ENCODE data around the gene EMILIN2. TPM values are rescaled to one million over a fixed set of nuclear protein-coding genes. Genes with fewer than 3 reads are reported as not detected.

The EMILIN2 gene
- total RNA-seq, 1 experiment from 2014 or later: 20.0 TPM

DNA sequence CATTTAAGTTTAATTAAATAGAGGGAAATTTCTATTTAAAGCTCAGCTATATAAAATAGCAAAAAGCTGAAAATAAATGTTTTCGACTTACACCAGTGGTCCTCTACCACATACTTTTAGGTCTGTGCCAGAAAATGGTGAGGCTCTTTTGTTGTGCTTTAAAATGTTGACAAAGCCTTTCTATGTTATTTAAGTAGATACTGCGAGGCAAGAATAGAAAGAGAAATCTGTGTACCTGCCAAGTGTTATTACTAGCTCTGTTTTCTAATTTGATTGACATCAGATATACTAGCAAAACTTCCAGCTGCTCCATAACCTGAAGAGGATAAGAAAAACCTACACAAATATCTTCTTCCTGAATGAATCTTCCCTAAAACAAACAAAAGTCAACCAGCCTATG lies 112.5 kb downstream of the EMILIN2 start:
- no peak overlapping the region for H3K23ac ChIP-seq (ENCODE audit: insufficient read length, low read depth, low read length)
- 0 out of 4 replicates have a peak, but pooled peaks cover 0 to 2% of the 10 kb centered on the region in 2 experiments for H3K4me1 Mint-ChIP-seq
- no peak overlapping the region for H3K14ac ChIP-seq (ENCODE audit: insufficient read depth, low read length)
- H3K27me3 Mint-ChIP-seq (ENCODE audit: low read depth): no peaks in the 10 kb centered on the region
- peaks cover 10 to 27% (median 11%) of the 10 kb centered on the region in 3 experiments for H3K36me3 Mint-ChIP-seq (ENCODE audit: insufficient read depth in 1 of 3, low read depth in 3 of 3)
- no peak overlapping the region for H3T11ph ChIP-seq (ENCODE audit: low read length)
- no CpG with 5 or more reads among the region's 2 CpGs for WGBS (ENCODE audit: extremely low coverage, insufficient read length, low lambda C conversion rate)
- H2BK15ac ChIP-seq (ENCODE audit: low read depth, low read length): no peak overlapping the region
- TF ChIP-seq, protein P1, sequence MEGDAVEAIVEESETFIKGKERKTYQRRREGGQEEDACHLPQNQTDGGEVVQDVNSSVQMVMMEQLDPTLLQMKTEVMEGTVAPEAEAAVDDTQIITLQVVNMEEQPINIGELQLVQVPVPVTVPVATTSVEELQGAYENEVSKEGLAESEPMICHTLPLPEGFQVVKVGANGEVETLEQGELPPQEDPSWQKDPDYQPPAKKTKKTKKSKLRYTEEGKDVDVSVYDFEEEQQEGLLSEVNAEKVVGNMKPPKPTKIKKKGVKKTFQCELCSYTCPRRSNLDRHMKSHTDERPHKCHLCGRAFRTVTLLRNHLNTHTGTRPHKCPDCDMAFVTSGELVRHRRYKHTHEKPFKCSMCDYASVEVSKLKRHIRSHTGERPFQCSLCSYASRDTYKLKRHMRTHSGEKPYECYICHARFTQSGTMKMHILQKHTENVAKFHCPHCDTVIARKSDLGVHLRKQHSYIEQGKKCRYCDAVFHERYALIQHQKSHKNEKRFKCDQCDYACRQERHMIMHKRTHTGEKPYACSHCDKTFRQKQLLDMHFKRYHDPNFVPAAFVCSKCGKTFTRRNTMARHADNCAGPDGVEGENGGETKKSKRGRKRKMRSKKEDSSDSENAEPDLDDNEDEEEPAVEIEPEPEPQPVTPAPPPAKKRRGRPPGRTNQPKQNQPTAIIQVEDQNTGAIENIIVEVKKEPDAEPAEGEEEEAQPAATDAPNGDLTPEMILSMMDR (conservative IDR thresholded peaks at IDR 0.05): no peak
- H2AFZ ChIP-seq (ENCODE audit: low read length): no peak overlapping the region
- no peak overlapping the region for H3K4me3 Mint-ChIP-seq
- no peak overlapping the region for H2BK12ac ChIP-seq (ENCODE audit: insufficient read length, low read depth, low read length)
- no peaks in the 10 kb centered on the region for H3K9me3 Mint-ChIP-seq
- peak overlapping the region in 1 of 3 experiments; percentile 8; a peak in 1 of 7 replicates for H3K27ac Mint-ChIP-seq
- no peaks in the 10 kb centered on the region for H3K79me2 ChIP-seq (ENCODE audit: insufficient read depth, low read length)
- H4K8ac ChIP-seq (replicated peaks; ENCODE audit: insufficient read length, low read depth, low read length): no peak overlapping the region
- no peak for DNase-seq
- no peak overlapping the region for H4K5ac ChIP-seq (ENCODE audit: insufficient read length, low read depth, low read length)
- no peak overlapping the region for H3K9ac ChIP-seq (ENCODE audit: extremely low read depth, insufficient read length, low read length)
- H2BK20ac ChIP-seq (ENCODE audit: low read depth, low read length, poor library complexity, severe bottlenecking): no peak overlapping the region
- H2BK120ac ChIP-seq (ENCODE audit: low read depth, low read length, poor library complexity, severe bottlenecking): no peak overlapping the region
- no peak overlapping the region for H2BK5ac ChIP-seq (ENCODE audit: insufficient read length, low read length)
- no peaks in the 10 kb centered on the region for H3K27me3 ChIP-seq (ENCODE audit: insufficient read depth, low read length)
- no peak overlapping the region for H3K18ac ChIP-seq (ENCODE audit: insufficient read length, low read depth, low read length)
- H2AK5ac ChIP-seq (ENCODE audit: insufficient read length, low read length): no peak overlapping the region
- H3K56ac ChIP-seq (ENCODE audit: insufficient read length, low read depth, low read length): no peak overlapping the region
- H3K4ac ChIP-seq (ENCODE audit: low read depth, low read length): no peak overlapping the region
- no peaks in the 10 kb centered on the region for H3K23me2 ChIP-seq (ENCODE audit: insufficient read length, low read depth, low read length, poor library complexity, severe bottlenecking)
- no peak overlapping the region for H3K27ac ChIP-seq (ENCODE audit: insufficient read length, low read depth, low read length)
- H3K4me1 ChIP-seq (ENCODE audit: insufficient read depth, low read length): no peaks in the 10 kb centered on the region
- H3K4me2 ChIP-seq (ENCODE audit: insufficient read depth, insufficient read length, low read length): no peak overlapping the region
- H4K20me1 ChIP-seq (ENCODE audit: control insufficient read depth, insufficient read depth, insufficient read length): no peaks in the 10 kb centered on the region
- no peaks in the 10 kb centered on the region for H3K9me3 ChIP-seq (ENCODE audit: control insufficient read depth, low read depth, low read length)
- H3K79me1 ChIP-seq (ENCODE audit: insufficient read depth, low read depth, low read length, poor library complexity, severe bottlenecking): no peaks in the 10 kb centered on the region
- H4K91ac ChIP-seq (ENCODE audit: insufficient read length, low read depth, low read length): no peak overlapping the region
